Measurements from ENCODE around the gene SOX3. TPM values are rescaled to one million over a fixed set of nuclear protein-coding genes. Genes with fewer than 3 reads are reported as not detected.

SOX3 gene
- total RNA-seq, 1 experiment from 2014 or later: not detected

GRCh38 chrX:140507223-140507981 is 2.5 kb upstream of the SOX3 start:
- Histone ChIP-seq H4K20me1 (ENCODE audit: low read length) (no peaks in the 10 kb centered on the region), H3K4me2 (ENCODE audit: low read length) (peak overlapping the region; percentile 73), H3K9me2 (replicated peaks; ENCODE audit: low read length) (no peaks in the 10 kb centered on the region), H3K27me3 (ENCODE audit: low read length) (peaks cover 78% of the 10 kb centered on the region), H3F3A (ENCODE audit: low read length, unreplicated experiment) (no peaks in the 10 kb centered on the region), H3K9ac (ENCODE audit: low read length) (no peak overlapping the region), H3K79me2 (ENCODE audit: low read length) (no peaks in the 10 kb centered on the region), H2AFZ (ENCODE audit: low read length) (no peak overlapping the region), H3K4me3 (ENCODE audit: low read length) (peak overlapping the region; percentile 37), H3K36me3 (ENCODE audit: low read depth, low read length) (no peaks in the 10 kb centered on the region), H3K27ac (ENCODE audit: low read length) (no peak overlapping the region), H3K9me3 (ENCODE audit: low read length) (no peaks in the 10 kb centered on the region), H3K4me1 (ENCODE audit: insufficient read depth, low read length) (peaks cover 16% of the 10 kb centered on the region)
- ATAC-seq (peak; percentile 50), DNase-seq (peak; percentile 67)
- intact Hi-C loops (cut with micrococcal nuclease): loop anchor here (10.0 kb wide), 1 partner anchor 453 kb away; no protein-coding TSS in a partner anchor
- ChIA-PET POLR2A (ENCODE audit: unreplicated experiment) (interaction anchor here (0.5 kb wide), 1 partner anchor 457 kb away, joined by 11 read pairs; no protein-coding TSS in a partner anchor), CTCF (interaction anchor here (1.6 kb wide), 1 partner anchor 450 kb away, joined by 8 read pairs; no protein-coding TSS in a partner anchor)
- BruUV-seq (replicated peaks): no TSS peak
- TF ChIP-seq EZH2 (IDR thresholded peaks at IDR 0.05; ENCODE audit: low read length, unreplicated experiment) (no peak), CTCF (conservative IDR thresholded peaks at IDR 0.05; ENCODE audit: low read depth, low read length) (no peak), EZH2phosphoT487 (IDR thresholded peaks at IDR 0.05; ENCODE audit: borderline replicate concordance, low read length) (no peak)

GRCh38 chrX:140505421-140506337 is 810 bp upstream of the SOX3 start:
- ChIA-PET CTCF (no interaction called here), POLR2A (ENCODE audit: unreplicated experiment) (no interaction called here)
- no peaks in the 10 kb centered on the region for H3K36me3 ChIP-seq (ENCODE audit: low read depth, low read length)
- no peak overlapping the region for H2AFZ ChIP-seq (ENCODE audit: low read length)
- H3K27me3 ChIP-seq (ENCODE audit: low read length): peaks cover 86% of the 10 kb centered on the region
- TF ChIP-seq CTCF (conservative IDR thresholded peaks at IDR 0.05; ENCODE audit: low read depth, low read length) (no peak), EZH2phosphoT487 (IDR thresholded peaks at IDR 0.05; ENCODE audit: borderline replicate concordance, low read length) (peak; percentile 35; the same call in 1 of the 2 replicates), EZH2 (IDR thresholded peaks at IDR 0.05; ENCODE audit: low read length, unreplicated experiment) (peak; percentile 87)
- no TSS peak for BruUV-seq (replicated peaks)
- H3K4me2 ChIP-seq (ENCODE audit: low read length): no peak overlapping the region
- H3K9ac ChIP-seq (ENCODE audit: low read length): no peak overlapping the region
- no peak for DNase-seq
- no peaks in the 10 kb centered on the region for H3K79me2 ChIP-seq (ENCODE audit: low read length)
- intact Hi-C loops (cut with micrococcal nuclease): loop anchor here (10.0 kb wide), 1 partner anchor 451 kb away; no protein-coding TSS in a partner anchor
- H3K9me3 ChIP-seq (ENCODE audit: low read length): no peaks in the 10 kb centered on the region
- no peaks in the 10 kb centered on the region for H3K9me2 ChIP-seq (replicated peaks; ENCODE audit: low read length)
- H3K4me1 ChIP-seq (ENCODE audit: insufficient read depth, low read length): peaks cover 16% of the 10 kb centered on the region
- no peak for ATAC-seq
- H3K4me3 ChIP-seq (ENCODE audit: low read length): no peak overlapping the region
- no peaks in the 10 kb centered on the region for H4K20me1 ChIP-seq (ENCODE audit: low read length)
- no peak overlapping the region for H3K27ac ChIP-seq (ENCODE audit: low read length)
- no peaks in the 10 kb centered on the region for H3F3A ChIP-seq (ENCODE audit: low read length, unreplicated experiment)

All from PC-3 (cell line).